Measurements from ENCODE around the gene NOVA1.
A peak's percentile ranks its signal among the peaks of the same experiment; 100 is the strongest.

NOVA1 gene

GRCh38 chr14:26429205-26429604, 168.6 kb downstream of the NOVA1 start:
- DNase-seq, result no peak

GRCh38 chr14:26427097-26427496, 170.7 kb downstream of the NOVA1 start:
- DNase-seq, result peak; percentile 21

- no peak for DNase-seq
These were observed 173.3 kb downstream of the NOVA1 start for GRCh38 chr14:26424537-26424936.

GRCh38 chr14:26415618-26416123, 182.2 kb downstream of the NOVA1 start:
- no peak for DNase-seq

- DNase-seq, result no peak
These were observed 182.9 kb downstream of the NOVA1 start for GRCh38 chr14:26414926-26415325.

- no peak for DNase-seq
These were observed 183.7 kb downstream of the NOVA1 start for GRCh38 chr14:26414103-26414502.

GRCh38 chr14:26412421-26412820, 185.4 kb downstream of the NOVA1 start:
- DNase-seq, result no peak

- DNase-seq, result no peak
These were observed 187.6 kb downstream of the NOVA1 start for GRCh38 chr14:26410189-26410685.

GRCh38 chr14:26404927-26405326, 192.9 kb downstream of the NOVA1 start:
- DNase-seq, result no peak

GRCh38 chr14:26403760-26404159, 194.1 kb downstream of the NOVA1 start:
- peak; percentile 8 for DNase-seq

GRCh38 chr14:26402126-26402525, 195.7 kb downstream of the NOVA1 start:
- DNase-seq, result no peak

GRCh38 chr14:26401179-26401968, 196.5 kb downstream of the NOVA1 start:
- no peak for DNase-seq

GRCh38 chr14:26400373-26400772, 197.5 kb downstream of the NOVA1 start:
- no peak for DNase-seq

- no peak for DNase-seq
These were observed 199.2 kb downstream of the NOVA1 start for GRCh38 chr14:26398616-26399015.
